Stimulated activated CD4-positive, alpha-beta T cell treated with anti-CD3 and anti-CD28 coated beads, Interleukin-1b, Interleukin-23, amount 100 ng/mL, for 24 hours (primary cell): ENCODE results near the gene CDHR4.

Experiments
- DNase-seq, 4 experiments: peaks; one replicate each; pipeline ENCODE4 v3.0.0-alpha.2; 2020; ENCODE audit warnings: low read depth in 4 of 4, low spot score in 1 of 4

CDHR4 gene

GRCh38 chr3:49745986-49746385, 53.7 kb downstream of the CDHR4 start:
- no peak for DNase-seq
